Activated T-cell treated with anti-CD3 and anti-CD28 coated beads for 48 hours (primary cell): ENCODE measurements around the gene WFIKKN1.
"Not testable (repeated sequence)": the region's sequence is repeated elsewhere in the genome, so short reads cannot be mapped to it uniquely, and the experiment has no call there.

Experiments used
- DNase-seq: peaks from one replicate; pipeline ENCODE4 v3.0.0-alpha.2; 2020; ENCODE audit warnings: low read depth

The WFIKKN1 gene

GRCh38 chr16:595094-595528, 35.7 kb upstream of the WFIKKN1 start:
- no peak for DNase-seq

DNA sequence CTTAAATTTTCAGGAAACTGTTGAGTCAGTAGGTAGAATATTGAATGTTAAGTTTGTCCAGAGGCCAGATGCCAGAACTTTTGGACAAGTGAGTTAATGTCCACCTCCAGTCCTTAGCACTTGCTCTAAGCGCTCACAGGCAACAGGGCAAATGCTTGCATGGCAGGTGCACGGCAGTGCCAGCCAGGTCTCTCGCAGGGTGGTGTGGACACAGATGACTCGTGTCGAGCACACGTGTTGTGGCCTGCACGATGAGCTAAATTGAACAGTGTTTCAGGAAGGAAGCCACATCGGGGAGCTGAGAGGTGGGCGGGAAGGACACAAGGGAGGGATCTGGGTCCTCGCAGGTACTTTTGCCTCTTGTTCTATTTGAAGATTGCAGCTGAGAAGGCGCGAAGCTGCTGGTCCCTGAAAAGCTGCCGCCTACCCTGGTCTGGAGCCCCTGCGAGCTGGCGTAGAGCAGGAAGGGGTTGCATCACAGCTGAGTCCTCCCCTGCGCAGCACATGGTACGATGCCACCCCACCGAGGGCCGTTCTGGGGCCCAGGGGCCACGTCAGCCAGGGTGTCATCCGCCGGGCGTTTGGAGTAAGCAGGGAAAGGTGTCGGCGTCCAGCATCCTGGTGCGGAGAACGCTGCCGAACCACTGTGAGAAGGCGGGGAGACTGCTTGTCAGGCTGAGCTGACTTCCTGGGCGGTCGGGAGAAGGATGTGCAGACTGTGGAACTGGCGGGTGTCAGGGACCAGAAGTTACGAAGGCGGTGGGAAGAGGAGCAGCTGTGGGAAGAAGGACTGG, 34.6 kb upstream of the WFIKKN1 start:
- DNase-seq = no peak

GRCh38 chr16:596736-597060, 34.1 kb upstream of the WFIKKN1 start:
- DNase-seq = no peak

DNA sequence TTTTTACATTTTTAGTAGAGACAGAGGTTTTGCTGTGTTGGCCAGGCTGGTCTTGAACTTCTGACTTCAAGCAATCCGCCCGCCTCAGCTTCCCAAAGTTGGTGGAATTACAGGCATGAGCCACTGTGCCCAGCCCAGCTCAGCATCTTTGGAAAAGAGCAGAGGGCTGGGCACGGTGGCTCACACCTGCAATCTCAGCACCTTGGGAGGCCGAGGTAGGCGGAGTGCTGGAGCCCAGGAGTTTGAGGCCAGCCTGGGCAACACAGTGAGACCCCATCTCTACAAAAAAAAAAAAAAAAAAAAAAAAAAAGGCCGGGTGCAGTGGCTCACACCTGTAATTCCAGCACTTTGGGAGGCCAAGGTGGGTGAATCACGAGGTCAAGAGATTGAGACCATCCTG, 33.1 kb upstream of the WFIKKN1 start:
- DNase-seq = not testable (repeated sequence)

GRCh38 chr16:598823-599739, 31.7 kb upstream of the WFIKKN1 start:
- no peak for DNase-seq

DNA sequence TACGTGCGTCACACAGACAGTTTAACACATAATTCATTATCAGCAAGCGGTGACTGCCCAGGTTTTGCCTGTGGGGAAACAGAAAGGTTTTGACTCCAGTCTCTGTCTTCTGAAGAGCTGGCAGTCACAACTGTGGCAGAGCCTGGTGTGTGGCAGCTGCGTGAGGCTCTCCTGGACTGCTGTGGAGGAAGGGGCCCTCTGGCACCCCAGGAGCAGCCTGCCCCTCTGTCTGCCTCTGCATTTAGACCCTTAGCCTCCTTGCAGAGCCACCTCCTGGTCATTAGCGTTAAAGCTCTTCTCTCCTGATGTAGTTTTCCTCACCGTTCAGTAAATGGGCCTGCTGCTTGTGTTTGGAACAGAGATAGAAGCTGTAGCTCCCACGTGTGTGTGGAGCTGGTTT, 30.0 kb upstream of the WFIKKN1 start:
- no peak for DNase-seq

DNA sequence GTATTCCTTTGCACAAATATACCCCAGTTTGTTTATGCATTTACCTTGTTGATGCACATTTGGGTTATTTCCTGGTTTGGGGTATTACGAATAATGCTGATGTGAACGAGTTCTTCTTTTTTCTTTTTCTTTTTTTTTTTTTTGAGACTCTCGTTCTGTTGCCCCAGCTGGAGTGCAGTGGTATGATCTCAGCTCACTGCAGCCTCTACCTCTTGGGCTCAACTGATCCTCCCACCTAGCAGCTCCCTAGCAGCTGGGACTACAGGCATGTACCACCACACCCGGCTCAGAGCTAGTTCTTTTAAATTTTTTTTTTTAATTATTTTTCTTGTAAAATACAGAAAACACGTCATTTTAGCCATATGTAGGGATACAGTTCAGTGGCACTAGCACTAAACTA, 26.9 kb upstream of the WFIKKN1 start:
- DNase-seq = no peak

DNA sequence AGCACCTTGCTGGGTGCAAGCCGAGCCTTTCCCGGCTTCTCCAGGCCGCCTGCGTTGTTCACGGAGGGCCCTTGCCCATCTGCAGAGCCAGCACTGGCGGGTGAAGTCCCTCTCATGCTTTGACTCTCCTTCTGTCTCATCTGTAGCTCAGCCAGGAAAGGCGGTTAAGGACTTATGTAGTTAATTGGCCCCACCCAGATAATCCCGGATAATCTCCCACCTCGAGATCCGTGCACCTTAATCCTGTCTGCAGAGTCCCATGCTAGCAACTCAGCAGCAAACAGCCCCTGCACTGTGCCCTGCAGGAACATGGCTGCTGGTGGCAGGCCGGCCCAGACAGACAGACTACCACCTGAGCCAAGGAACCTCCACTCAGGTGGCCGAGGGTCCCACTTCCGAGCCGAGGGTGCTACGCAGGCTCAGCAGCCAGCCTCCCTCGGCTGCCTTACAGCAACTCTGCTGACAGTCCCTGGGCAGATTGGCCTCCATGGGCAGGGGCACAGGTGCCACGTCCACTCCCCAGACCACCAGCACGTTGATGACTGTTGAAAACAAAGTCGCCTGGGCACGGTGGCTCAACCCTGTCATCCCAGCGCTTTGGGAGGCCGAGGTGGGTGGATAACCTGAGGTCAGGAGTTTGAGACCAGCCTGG, 24.0 kb upstream of the WFIKKN1 start:
- no peak for DNase-seq

GRCh38 chr16:608019-608418, 22.8 kb upstream of the WFIKKN1 start:
- peak; percentile 58 for DNase-seq

GRCh38 chr16:609316-609715, 21.5 kb upstream of the WFIKKN1 start:
- DNase-seq = no peak

DNA sequence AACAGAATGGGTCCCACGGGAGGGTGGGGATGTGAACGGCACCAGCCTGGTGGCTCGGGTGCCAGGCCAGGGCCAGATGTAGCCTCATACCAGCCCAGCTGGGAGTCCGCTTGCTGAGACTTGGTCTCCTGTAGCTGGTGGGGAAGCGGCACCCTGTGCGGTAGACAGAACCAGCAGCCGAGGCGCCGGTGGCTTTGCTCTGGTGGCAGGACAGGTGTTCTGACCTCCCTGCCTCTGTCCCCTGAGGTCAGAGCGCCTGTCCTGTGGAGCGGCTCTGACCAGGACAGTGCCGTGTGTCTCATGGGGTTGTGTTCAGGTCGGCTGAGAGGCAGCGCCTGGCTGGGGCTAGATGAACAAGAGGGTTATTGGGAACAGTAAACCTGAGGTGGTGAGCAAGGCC, 20.8 kb upstream of the WFIKKN1 start:
- no peak for DNase-seq

DNA sequence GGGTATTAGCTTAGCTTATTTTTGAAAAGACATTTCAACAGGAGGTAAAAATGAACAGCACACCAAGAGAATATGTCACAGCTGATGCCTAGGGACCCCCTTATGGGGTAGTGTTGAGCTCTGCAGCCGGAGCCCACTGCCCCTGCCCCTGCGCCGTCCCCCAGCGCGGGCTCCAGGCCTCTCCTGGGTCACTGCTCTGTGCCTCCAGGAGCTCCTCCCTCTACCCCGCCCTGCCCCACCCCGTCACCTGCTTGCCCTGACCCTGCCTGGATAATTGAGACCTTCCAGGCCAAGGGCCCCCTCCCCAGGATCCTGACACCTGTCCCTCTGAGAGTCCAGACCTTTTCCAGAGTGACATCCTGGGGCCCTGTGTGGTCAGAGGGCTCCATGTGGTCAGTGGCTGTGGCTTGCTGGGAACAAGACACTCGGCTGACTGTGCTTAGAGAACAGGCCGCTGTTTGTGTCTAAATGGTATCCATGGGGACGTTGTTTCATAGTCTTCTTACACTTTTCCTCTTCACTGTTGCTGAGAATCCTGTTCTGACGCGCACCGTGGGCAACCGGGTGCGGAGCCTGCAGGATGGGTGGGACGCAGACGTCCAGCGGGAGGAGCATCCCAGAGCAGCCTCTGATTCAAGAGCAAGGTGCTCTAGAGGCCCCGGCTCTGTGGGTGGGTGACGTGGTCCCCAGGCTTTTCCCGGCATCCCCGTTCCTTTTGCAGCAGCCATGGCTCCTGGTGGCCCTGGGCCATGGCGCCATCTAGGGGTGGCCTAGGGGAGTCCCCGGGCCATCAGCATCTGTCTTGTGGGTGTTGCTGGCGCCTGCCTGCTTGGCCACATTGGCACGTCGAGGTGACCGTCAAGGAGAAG, 20.0 kb upstream of the WFIKKN1 start:
- peak; percentile 61 for DNase-seq

DNA sequence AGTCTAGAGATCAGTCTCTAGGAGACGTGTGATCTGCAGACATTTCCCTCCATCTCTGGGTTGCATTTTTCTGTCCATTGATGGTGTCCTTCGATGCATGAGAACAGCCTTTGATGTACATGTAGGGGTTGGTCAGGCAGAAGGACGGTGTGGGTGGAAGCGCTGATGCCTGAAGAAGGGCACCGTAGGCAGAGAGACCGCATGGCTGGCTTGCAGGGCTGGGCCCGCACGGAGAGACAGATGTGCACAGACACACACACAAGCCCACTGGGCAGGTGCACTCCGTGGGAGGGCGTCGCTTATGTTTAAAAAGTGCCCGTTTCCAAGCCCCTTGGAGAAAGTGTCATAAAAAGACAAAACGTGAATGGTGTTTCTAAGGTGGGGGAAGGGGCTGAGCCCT, 15.7 kb upstream of the WFIKKN1 start:
- no peak for DNase-seq

GRCh38 chr16:616733-617586, 13.8 kb upstream of the WFIKKN1 start:
- DNase-seq = no peak

DNA sequence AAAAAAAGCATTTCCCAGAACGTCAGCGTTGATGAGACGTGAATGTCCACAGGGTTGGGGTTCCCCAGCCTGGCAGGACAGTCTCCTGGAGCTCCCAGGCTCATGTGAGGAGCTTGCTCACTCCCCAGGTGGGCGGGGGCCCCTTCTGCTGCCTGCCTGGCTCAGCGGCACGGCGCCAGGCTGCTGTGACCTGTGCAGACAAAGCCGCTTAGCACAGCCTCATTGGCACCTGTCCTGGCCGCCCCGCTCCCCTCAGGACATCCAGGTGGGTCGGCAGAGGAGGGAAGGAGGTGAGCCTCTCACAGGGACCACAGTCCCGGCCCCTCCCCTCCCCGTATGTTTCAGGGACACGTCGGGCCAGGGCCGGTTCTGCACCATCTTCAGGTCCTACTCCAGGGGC, 12.9 kb upstream of the WFIKKN1 start:
- DNase-seq = no peak

- DNase-seq = no peak
Measured at GRCh38 chr16:619476-620100, 11.2 kb upstream of the WFIKKN1 start.

GRCh38 chr16:620700-621525, 9.9 kb upstream of the WFIKKN1 start:
- DNase-seq = no peak

GRCh38 chr16:621526-622105, 9.2 kb upstream of the WFIKKN1 start:
- no peak for DNase-seq

- no peak for DNase-seq
Measured at GRCh38 chr16:622920-623280, 7.9 kb upstream of the WFIKKN1 start.
